ENCODE measurements around the gene LRRC75A.

LRRC75A gene

GRCh38 chr17:16477666-16478065 is 14.3 kb downstream of the LRRC75A start:
- no peaks in the 10 kb centered on the region for H4K20me1 ChIP-seq (ENCODE audit: insufficient read depth, low read length, poor library complexity, severe bottlenecking)
- H3K4me2 ChIP-seq (ENCODE audit: low read depth, low read length, poor library complexity, severe bottlenecking) = no peak overlapping the region
- no peaks in the 10 kb centered on the region for H3K9me3 ChIP-seq (ENCODE audit: insufficient read depth, low read depth, low read length)
- no peak overlapping the region for H3K4me3 ChIP-seq (ENCODE audit: low read length, poor library complexity, severe bottlenecking)
- no peaks in the 10 kb centered on the region for H3K79me2 ChIP-seq (ENCODE audit: insufficient read depth, low read length)
- no peaks in the 10 kb centered on the region for H3K9me2 ChIP-seq (replicated peaks; ENCODE audit: low read depth, low read length)
- no peaks in the 10 kb centered on the region for H3K36me3 ChIP-seq (ENCODE audit: insufficient read depth, low read length)
- no peaks in the 10 kb centered on the region for H3K27me3 ChIP-seq (ENCODE audit: insufficient read depth, low read length, poor library complexity, severe bottlenecking)
- no peaks in the 10 kb centered on the region for H3F3A ChIP-seq (ENCODE audit: low read depth)
- TF ChIP-seq EZH2phosphoT487 (IDR thresholded peaks at IDR 0.05; ENCODE audit: borderline replicate concordance) (no peak), CTCF (conservative IDR thresholded peaks at IDR 0.05; ENCODE audit: low read length) (no peak)
- H3K9ac ChIP-seq (ENCODE audit: low read depth, low read length, poor library complexity, severe bottlenecking) = no peak overlapping the region
- H2AFZ ChIP-seq (ENCODE audit: low read length) = no peak overlapping the region
- no peaks in the 10 kb centered on the region for H3K4me1 ChIP-seq (ENCODE audit: insufficient read depth, low read length, poor library complexity, severe bottlenecking)

GRCh38 chr17:16477255-16477654 is 14.7 kb downstream of the LRRC75A start:
- Histone ChIP-seq H3K9me3 (ENCODE audit: insufficient read depth, low read depth, low read length) (no peaks in the 10 kb centered on the region), H4K20me1 (ENCODE audit: insufficient read depth, low read length, poor library complexity, severe bottlenecking) (no peaks in the 10 kb centered on the region), H3K4me1 (ENCODE audit: insufficient read depth, low read length, poor library complexity, severe bottlenecking) (no peaks in the 10 kb centered on the region), H3F3A (ENCODE audit: low read depth) (no peaks in the 10 kb centered on the region), H3K36me3 (ENCODE audit: insufficient read depth, low read length) (no peaks in the 10 kb centered on the region), H3K4me2 (ENCODE audit: low read depth, low read length, poor library complexity, severe bottlenecking) (no peak overlapping the region), H3K4me3 (ENCODE audit: low read length, poor library complexity, severe bottlenecking) (no peak overlapping the region), H3K79me2 (ENCODE audit: insufficient read depth, low read length) (no peaks in the 10 kb centered on the region), H2AFZ (ENCODE audit: low read length) (no peak overlapping the region), H3K9ac (ENCODE audit: low read depth, low read length, poor library complexity, severe bottlenecking) (no peak overlapping the region), H3K9me2 (replicated peaks; ENCODE audit: low read depth, low read length) (no peaks in the 10 kb centered on the region), H3K27me3 (ENCODE audit: insufficient read depth, low read length, poor library complexity, severe bottlenecking) (no peaks in the 10 kb centered on the region)
- TF ChIP-seq CTCF (conservative IDR thresholded peaks at IDR 0.05; ENCODE audit: low read length) (no peak), EZH2phosphoT487 (IDR thresholded peaks at IDR 0.05; ENCODE audit: borderline replicate concordance) (no peak)

- Histone ChIP-seq H3K36me3 (ENCODE audit: insufficient read depth, low read length) (no peaks in the 10 kb centered on the region), H3K9ac (ENCODE audit: low read depth, low read length, poor library complexity, severe bottlenecking) (no peak overlapping the region), H3K4me2 (ENCODE audit: low read depth, low read length, poor library complexity, severe bottlenecking) (no peak overlapping the region), H3K4me3 (ENCODE audit: low read length, poor library complexity, severe bottlenecking) (no peak overlapping the region), H3F3A (ENCODE audit: low read depth) (no peaks in the 10 kb centered on the region), H4K20me1 (ENCODE audit: insufficient read depth, low read length, poor library complexity, severe bottlenecking) (no peaks in the 10 kb centered on the region), H2AFZ (ENCODE audit: low read length) (no peak overlapping the region), H3K9me2 (replicated peaks; ENCODE audit: low read depth, low read length) (no peaks in the 10 kb centered on the region), H3K27me3 (ENCODE audit: insufficient read depth, low read length, poor library complexity, severe bottlenecking) (no peaks in the 10 kb centered on the region), H3K9me3 (ENCODE audit: insufficient read depth, low read depth, low read length) (no peaks in the 10 kb centered on the region), H3K4me1 (ENCODE audit: insufficient read depth, low read length, poor library complexity, severe bottlenecking) (no peaks in the 10 kb centered on the region), H3K79me2 (ENCODE audit: insufficient read depth, low read length) (no peaks in the 10 kb centered on the region)
- TF ChIP-seq EZH2phosphoT487 (IDR thresholded peaks at IDR 0.05; ENCODE audit: borderline replicate concordance) (no peak), CTCF (conservative IDR thresholded peaks at IDR 0.05; ENCODE audit: low read length) (no peak)
Observed at GRCh38 chr17:16475179-16475704, 16.8 kb downstream of the LRRC75A start.
